ENCODE data around the gene MAP7D3. TPM values are rescaled to one million over a fixed set of nuclear protein-coding genes. Genes with fewer than 3 reads are reported as not detected.

Gene MAP7D3
- total and polyA plus RNA-seq, 2 of the 8 experiments (the other 6 are each of a cell fraction or from before 2014, with no cell fraction given) = 4.8 to 19.6 TPM

DNA sequence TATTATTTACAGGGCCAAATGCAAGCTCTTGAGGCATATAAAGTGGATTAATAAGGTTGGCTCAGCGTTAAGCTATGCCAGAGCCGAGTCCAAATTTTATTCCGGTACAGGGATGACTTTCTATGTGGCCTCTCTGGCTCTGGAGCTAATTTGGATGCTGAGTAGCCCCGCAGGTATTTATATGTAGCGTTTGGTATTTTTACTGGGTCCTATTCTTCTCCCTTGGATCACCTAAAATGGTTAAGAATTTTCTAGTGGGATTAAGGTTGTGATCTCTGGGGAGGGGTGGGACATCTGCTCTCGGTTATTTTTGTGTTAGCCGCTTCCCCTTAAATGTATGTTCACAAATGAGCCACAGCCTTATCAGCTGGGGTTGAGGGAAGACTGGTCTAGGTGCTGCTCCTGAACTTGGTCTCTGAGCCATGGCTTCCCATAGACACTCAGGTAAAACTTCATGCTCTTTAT is 54.5 kb downstream of the MAP7D3 start:
- H3K27ac ChIP-seq (ENCODE audit: low read depth, low read length) = no peak overlapping the region
- no peak overlapping the region for H3K56ac ChIP-seq (replicated peaks; ENCODE audit: insufficient read length, low read depth, low read length)
- H2BK5ac ChIP-seq (ENCODE audit: low read depth, low read length) = no peak overlapping the region
- CTCF ChIA-PET (ENCODE audit: partially characterized antibody) = interaction anchor here (1.0 to 2.5 kb wide), 3 partner anchors 27 to 168 kb away, joined by 3 to 17 read pairs (median 5); no protein-coding TSS in a partner anchor
- no peak overlapping the region for H2BK15ac ChIP-seq (ENCODE audit: low read length)
- H3K23me2 ChIP-seq (ENCODE audit: low read depth, low read length) = no peaks in the 10 kb centered on the region
- H3K18ac ChIP-seq (ENCODE audit: extremely low read depth, low read length) = no peak overlapping the region
- H3K27me3 ChIP-seq (replicated peaks in 1 of 4; ENCODE audit: control insufficient read depth in 3 of 4, extremely low read depth in 1 of 4, insufficient read depth in 3 of 4, low read length in 3 of 4) = no peaks in the 10 kb centered on the region
- 91% methylated on average over 7 of the region's 7 CpGs; no CpG with 5 or more reads in 1 of the 2 experiments for WGBS, 2 experiments (ENCODE audit: extremely low coverage in 1 of 2, insufficient coverage in 1 of 2, insufficient read length in 1 of 2, insufficient replicate concordance in 2 of 2, low coverage in 1 of 2, low lambda C conversion rate in 2 of 2, missing lambda C conversion rate in 1 of 2)
- H4K20me1 ChIP-seq (replicated peaks in 1 of 2; ENCODE audit: control insufficient read depth in 1 of 2, insufficient read depth in 2 of 2, low read length in 2 of 2) = no peaks in the 10 kb centered on the region
- POLR2A ChIA-PET (ENCODE audit: partially characterized antibody) = no interaction called here
- peaks cover 0 to 2% (median 0%) of the 10 kb centered on the region in 4 experiments; a peak in 1 of 7 replicates for H3K4me1 ChIP-seq (replicated peaks in 1 of 4; ENCODE audit: control insufficient read depth in 3 of 4, insufficient read depth in 4 of 4, low read length in 3 of 4)
- H3K36me3 ChIP-seq (ENCODE audit: control insufficient read depth in 2 of 4, insufficient read depth in 4 of 4, low read length in 3 of 4) = no peaks in the 10 kb centered on the region
- H4K8ac ChIP-seq (ENCODE audit: extremely low read depth, insufficient read depth, low read length) = no peak overlapping the region
- no peaks in the 10 kb centered on the region for H3K79me2 ChIP-seq (ENCODE audit: control insufficient read depth in 1 of 2, insufficient read depth in 2 of 2, low read length in 2 of 2)
- H3K79me1 ChIP-seq (ENCODE audit: low read depth, low read length) = no peaks in the 10 kb centered on the region
- no peak overlapping the region for H2BK120ac ChIP-seq (replicated peaks; ENCODE audit: low read depth, low read length)
- no peak overlapping the region for H3K4ac ChIP-seq (replicated peaks; ENCODE audit: insufficient read length, low read depth, low read length)
- H3K23ac ChIP-seq (ENCODE audit: insufficient read length) = no peak overlapping the region
- FAIRE-seq (no peak), DNase-seq (ENCODE audit: low read depth in 1 of 2, low spot score in 2 of 2) (no peak)
- no peak overlapping the region for H2BK20ac ChIP-seq (ENCODE audit: low read length)
- H2BK12ac ChIP-seq (ENCODE audit: low read depth, low read length) = no peak overlapping the region
- no peak overlapping the region for H2AFZ ChIP-seq (ENCODE audit: low read length)
- no peak overlapping the region for H3K14ac ChIP-seq (ENCODE audit: insufficient read length)
- H3K4me3 ChIP-seq (ENCODE audit: extremely low read depth in 1 of 4, insufficient read depth in 2 of 4, low read depth in 3 of 4, low read length in 4 of 4) = no peak overlapping the region
- H3K9me3 ChIP-seq (ENCODE audit: insufficient read depth in 2 of 2, low read depth in 1 of 2, low read length in 1 of 2) = no peaks in the 10 kb centered on the region
- no peak overlapping the region for H3K4me2 ChIP-seq (ENCODE audit: insufficient read depth in 1 of 2, low read depth in 2 of 2, low read length in 2 of 2)
- H3K9ac ChIP-seq (replicated peaks in 1 of 4; ENCODE audit: extremely low read depth in 1 of 4, low read depth in 3 of 4, low read length in 3 of 4) = no peak overlapping the region
- H4K5ac ChIP-seq (ENCODE audit: insufficient read length, low read depth, low read length) = no peak overlapping the region
- H4K91ac ChIP-seq (replicated peaks; ENCODE audit: insufficient read length, low read length) = no peak overlapping the region
- H2AK5ac ChIP-seq (ENCODE audit: low read depth, low read length) = no peak overlapping the region
- no peak for TF ChIP-seq SIRT6 (IDR thresholded peaks at IDR 0.05; ENCODE audit: low read length)
- no peak for TF ChIP-seq RNF2 (IDR thresholded peaks at IDR 0.05; ENCODE audit: borderline replicate concordance, low read depth, low read length, missing control alignments, poor library complexity, severe bottlenecking)
- TF ChIP-seq, protein P1, sequence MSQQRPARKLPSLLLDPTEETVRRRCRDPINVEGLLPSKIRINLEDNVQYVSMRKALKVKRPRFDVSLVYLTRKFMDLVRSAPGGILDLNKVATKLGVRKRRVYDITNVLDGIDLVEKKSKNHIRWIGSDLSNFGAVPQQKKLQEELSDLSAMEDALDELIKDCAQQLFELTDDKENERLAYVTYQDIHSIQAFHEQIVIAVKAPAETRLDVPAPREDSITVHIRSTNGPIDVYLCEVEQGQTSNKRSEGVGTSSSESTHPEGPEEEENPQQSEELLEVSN (IDR thresholded peaks at IDR 0.05) = no peak
- TF ChIP-seq TBP (IDR thresholded peaks at IDR 0.05; ENCODE audit: low read depth, low read length) = no peak
- no peak for TF ChIP-seq NRF1 (IDR thresholded peaks at IDR 0.05; ENCODE audit: low read depth, low read length)
- TF ChIP-seq RXRA (IDR thresholded peaks at IDR 0.05; ENCODE audit: insufficient read depth, low read depth, low read length) = no peak
- no peak for TF ChIP-seq SAP30 (IDR thresholded peaks at IDR 0.05; ENCODE audit: insufficient read depth, insufficient replicate concordance, low read length)
- TF ChIP-seq, protein P2, sequence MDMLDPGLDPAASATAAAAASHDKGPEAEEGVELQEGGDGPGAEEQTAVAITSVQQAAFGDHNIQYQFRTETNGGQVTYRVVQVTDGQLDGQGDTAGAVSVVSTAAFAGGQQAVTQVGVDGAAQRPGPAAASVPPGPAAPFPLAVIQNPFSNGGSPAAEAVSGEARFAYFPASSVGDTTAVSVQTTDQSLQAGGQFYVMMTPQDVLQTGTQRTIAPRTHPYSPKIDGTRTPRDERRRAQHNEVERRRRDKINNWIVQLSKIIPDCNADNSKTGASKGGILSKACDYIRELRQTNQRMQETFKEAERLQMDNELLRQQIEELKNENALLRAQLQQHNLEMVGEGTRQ (IDR thresholded peaks at IDR 0.05; ENCODE audit: low read length) = no peak
- no peak for TF ChIP-seq YY1 (IDR thresholded peaks at IDR 0.05; ENCODE audit: low read depth, low read length)
- TF ChIP-seq CBX5 (IDR thresholded peaks at IDR 0.05; ENCODE audit: low read depth, low read length) = no peak
- TF ChIP-seq CEBPB (IDR thresholded peaks at IDR 0.05; ENCODE audit: low read depth, low read length) = no peak
